A549 (cell line): ENCODE measurements around the gene NAPA. TPM values are rescaled to one million over a fixed set of nuclear protein-coding genes. Genes with fewer than 3 reads are reported as not detected.

ENCODE experiments used
- ATAC-seq, 2 experiments: fragments of 200-7000 bp in 1 of 2; fragments of >200 bp in 1 of 2; cut with Nextera tagmentation in 1 of 2; cut with Tn5 transposase in 1 of 2; 3 replicates each; pipeline versions ENCODE4 v1.8.0 to v1.9.1; 2018 to 2020; ENCODE audit warnings: mild to moderate bottlenecking in 1 of 2, moderate library complexity in 1 of 2
- CTCF ChIA-PET: fragments of 300-600 bp; sonication (Branson Sonifier 250); formaldehyde crosslinking; extraction: SDS; loops from one replicate; lab custom pipeline; 2021; ENCODE audit warnings: antibody characterized with exemption, inconsistent platforms; lab: Yijun Ruan, JAX
- POLR2A ChIA-PET: fragments of 350-600 bp; formaldehyde crosslinking; extraction: SDS; loops from one replicate; lab custom pipeline; 2021; ENCODE audit warnings: antibody characterized with exemption, inconsistent platforms; lab: Yijun Ruan, JAX
- DNase-seq, 2 experiments: peaks; one replicate each; pipeline versions ENCODE4 v3.0.0 to v3.0.0-alpha.2; 2011 to 2016; ENCODE audit warnings: low read depth in 1 of 2, low spot score in 1 of 2
- FAIRE-seq: peaks from 2 replicates; lab custom pipeline; 2011; peaks lifted over from hg19 to GRCh38; lab: Jason Lieb, UNC
- H3K27ac ChIP-seq, 2 experiments: fragments of >200 bp; sonication (Bioruptor Twin); formaldehyde crosslinking; 3 replicates each; pipeline ENCODE4 v1.5.1; 2016 to 2017
- H3K4me1 ChIP-seq: fragments of >200 bp; sonication (Bioruptor Twin); formaldehyde crosslinking; 3 replicates; pipeline ENCODE4 v1.6.1; 2016
- H3K4me2 ChIP-seq: fragments of >200 bp; sonication (Bioruptor Twin); formaldehyde crosslinking; 3 replicates; pipeline ENCODE4 v1.6.1; 2016
- H3K4me3 ChIP-seq: fragments of >200 bp; sonication (Bioruptor Twin); formaldehyde crosslinking; 3 replicates; pipeline ENCODE4 v1.5.1; 2016
- H3K9me3 ChIP-seq: fragments of >200 bp; sonication (Bioruptor Twin); formaldehyde crosslinking; 3 replicates; pipeline ENCODE4 v1.6.1; 2016
- EHMT2 ChIP-seq: fragments of 200-600 bp; sonication (generic); IDR thresholded peaks from 2 replicates; pipeline ENCODE4 v1.6.1; 2016; ENCODE audit warnings: antibody characterized with exemption, low read depth, mild to moderate bottlenecking, moderate library complexity
- ELK1 ChIP-seq: fragments of 150-350 bp; IDR thresholded peaks from 2 replicates; pipeline ENCODE4 v1.6.1; 2014; ENCODE audit warnings: low read depth, mild to moderate bottlenecking, low read length
- FOSB ChIP-seq: fragments of 250-450 bp; sonication (Bioruptor Pico); IDR thresholded peaks from 2 replicates; pipeline ENCODE4 v1.5.0; 2020; ENCODE audit warnings: mild to moderate bottlenecking, moderate library complexity
- FOXS1 ChIP-seq: fragments of 250-450 bp; sonication (Bioruptor Pico); IDR thresholded peaks from 2 replicates; pipeline ENCODE4 v1.5.0; 2020; ENCODE audit warnings: mild to moderate bottlenecking, moderate library complexity
- HOXA7 ChIP-seq: fragments of 250-450 bp; sonication (Bioruptor Pico); IDR thresholded peaks from 2 replicates; pipeline ENCODE4 v1.5.0; 2020; ENCODE audit warnings: mild to moderate bottlenecking, moderate library complexity
- KDM5A ChIP-seq: fragments of 200-600 bp; sonication (generic); IDR thresholded peaks from 2 replicates; pipeline ENCODE4 v1.6.1; 2016; ENCODE audit warnings: antibody characterized with exemption, mild to moderate bottlenecking
- MAX ChIP-seq: IDR thresholded peaks from 2 replicates; pipeline ENCODE4 v1.6.1; 2012
- MAZ ChIP-seq: fragments of 150-350 bp; IDR thresholded peaks from 2 replicates; pipeline ENCODE4 v1.6.1; 2014; ENCODE audit warnings: antibody characterized with exemption, low read depth, low read length, borderline replicate concordance
- NFE2L2 ChIP-seq: fragments of 150-350 bp; conservative IDR thresholded peaks from 2 replicates; pipeline ENCODE4 v1.6.1; 2014; ENCODE audit warnings: low read length
- NR3C1 ChIP-seq: fragments of >200 bp; sonication (Bioruptor Twin); formaldehyde crosslinking; IDR thresholded peaks from 3 replicates; pipeline ENCODE4 v1.6.1; 2017
- RAD21 ChIP-seq, 2 experiments: fragments of >200 bp in 1 of 2; sonication (Bioruptor Twin) in 1 of 2; formaldehyde crosslinking in 1 of 2; IDR thresholded peaks in 1 of 2; conservative IDR thresholded peaks in 1 of 2; 2 replicates in 1 of 2; 3 replicates in 1 of 2; pipeline ENCODE4 v1.6.1; 2012 to 2018; ENCODE audit warnings: inconsistent platforms in 1 of 2
- RCOR1 ChIP-seq: fragments of 150-350 bp; IDR thresholded peaks from 2 replicates; pipeline ENCODE4 v1.6.1; 2014; ENCODE audit warnings: antibody characterized with exemption, low read length, low read depth
- REST ChIP-seq: fragments of 200-600 bp; sonication (generic); IDR thresholded peaks from 2 replicates; pipeline ENCODE4 v1.6.1; 2016; ENCODE audit warnings: antibody characterized with exemption, mild to moderate bottlenecking, moderate library complexity
- RNF2 ChIP-seq: fragments of 200-600 bp; sonication (generic); IDR thresholded peaks from 2 replicates; pipeline ENCODE4 v1.6.1; 2016; ENCODE audit warnings: low read depth, mild to moderate bottlenecking, antibody characterized with exemption, moderate library complexity, borderline replicate concordance
- SREBF2 ChIP-seq: fragments of 450-650 bp; IDR thresholded peaks from 2 replicates; pipeline ENCODE4 v1.6.1; 2014; ENCODE audit warnings: mild to moderate bottlenecking, moderate library complexity
- TP53 ChIP-seq: fragments of 250-450 bp; sonication (Bioruptor Pico); IDR thresholded peaks from 2 replicates; pipeline ENCODE4 v1.5.0; 2021; ENCODE audit warnings: mild to moderate bottlenecking, moderate library complexity
- USF2 ChIP-seq: fragments of 450-650 bp; IDR thresholded peaks from 2 replicates; pipeline ENCODE4 v1.6.1; 2014; ENCODE audit warnings: antibody characterized with exemption
- ZC3H11A ChIP-seq: fragments of 450-650 bp; IDR thresholded peaks from 2 replicates; pipeline ENCODE4 v1.6.1; 2014; ENCODE audit warnings: antibody characterized with exemption, mild to moderate bottlenecking
- ZFP36 ChIP-seq: fragments of 450-650 bp; IDR thresholded peaks from 2 replicates; pipeline ENCODE4 v1.6.1; 2014; ENCODE audit warnings: borderline replicate concordance; ENCODE audit not compliant: partially characterized antibody
- WGBS: methylation state at CpG from one replicate; pipeline ENCODE4 v1.1.6; 2017; ENCODE audit errors: missing lambda C conversion rate; 5-methylcytosine and 5-hydroxymethylcytosine counted together
- polyA plus RNA-seq, 4 experiments: library from polyadenylated mRNA; depleted of rRNA in 3 of 4; stranded (reverse); fragments of >200 nt; fragmentation: RNase III in 1 of 4; extraction: RNeasy Plus Mini Kit Qiagen cat#74134 plus additional on column Dnase treatment in 1 of 4; gene quantifications; 2 replicates in 3 of 4; 3 replicates in 1 of 4; pipeline ENCODE4 v1.2.3, GENCODE V29; 2011 to 2017
- TF ChIP-seq, protein P1 (sequence below): fragments of 250-450 bp; sonication (Bioruptor Pico); IDR thresholded peaks from 2 replicates; pipeline ENCODE4 v1.5.0; 2020; ENCODE audit warnings: low read depth, mild to moderate bottlenecking, moderate library complexity
- TF ChIP-seq, protein P2 (sequence below): IDR thresholded peaks from 2 replicates; pipeline ENCODE4 v1.6.1; 2012; ENCODE audit warnings: low read depth, borderline replicate concordance
- TF ChIP-seq, protein P3 (sequence below): fragments of >200 bp; sonication (Bioruptor Twin); formaldehyde crosslinking; IDR thresholded peaks from 2 replicates; pipeline ENCODE4 v1.6.1; 2016

NAPA gene
- polyA plus RNA-seq, 2 of the 4 experiments (the other 2 are of a cell fraction) = 69.6 to 101 TPM

GRCh38 chr19:47475465-47475864, 39.4 kb downstream of the NAPA start:
- ChIA-PET POLR2A (interaction anchor here (0.7 kb wide), 1 partner anchor 8 kb away, joined by 3 read pairs; no protein-coding TSS in a partner anchor), CTCF (interaction anchor here (0.9 to 8.6 kb wide), 9 partner anchors 8 to 231 kb away, joined by 3 to 58 read pairs (median 5); partner anchors contain the start of genes KPTN and NAPA)
- FAIRE-seq = no peak
- 66% methylated on average over 9 of the region's 9 CpGs for WGBS
- H3K4me2 ChIP-seq = no peak overlapping the region
- TF ChIP-seq ELK1 = no peak
- TF ChIP-seq, protein P1, sequence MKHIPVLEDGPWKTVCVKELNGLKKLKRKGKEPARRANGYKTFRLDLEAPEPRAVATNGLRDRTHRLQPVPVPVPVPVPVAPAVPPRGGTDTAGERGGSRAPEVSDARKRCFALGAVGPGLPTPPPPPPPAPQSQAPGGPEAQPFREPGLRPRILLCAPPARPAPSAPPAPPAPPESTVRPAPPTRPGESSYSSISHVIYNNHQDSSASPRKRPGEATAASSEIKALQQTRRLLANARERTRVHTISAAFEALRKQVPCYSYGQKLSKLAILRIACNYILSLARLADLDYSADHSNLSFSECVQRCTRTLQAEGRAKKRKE (CRISPR knock-in tag) = no peak
- no peak for TF ChIP-seq TP53 (CRISPR knock-in tag)
- TF ChIP-seq, protein P2, sequence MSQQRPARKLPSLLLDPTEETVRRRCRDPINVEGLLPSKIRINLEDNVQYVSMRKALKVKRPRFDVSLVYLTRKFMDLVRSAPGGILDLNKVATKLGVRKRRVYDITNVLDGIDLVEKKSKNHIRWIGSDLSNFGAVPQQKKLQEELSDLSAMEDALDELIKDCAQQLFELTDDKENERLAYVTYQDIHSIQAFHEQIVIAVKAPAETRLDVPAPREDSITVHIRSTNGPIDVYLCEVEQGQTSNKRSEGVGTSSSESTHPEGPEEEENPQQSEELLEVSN = no peak
- TF ChIP-seq MAZ = no peak
- no peak for TF ChIP-seq RCOR1
- no peak for TF ChIP-seq RNF2
- TF ChIP-seq SREBF2 = no peak
- TF ChIP-seq MAX = no peak
- TF ChIP-seq USF2 = no peak
- no peak for TF ChIP-seq ZC3H11A
- TF ChIP-seq, protein P3, sequence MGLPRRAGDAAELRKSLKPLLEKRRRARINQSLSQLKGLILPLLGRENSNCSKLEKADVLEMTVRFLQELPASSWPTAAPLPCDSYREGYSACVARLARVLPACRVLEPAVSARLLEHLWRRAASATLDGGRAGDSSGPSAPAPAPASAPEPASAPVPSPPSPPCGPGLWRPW = no peak
- TF ChIP-seq ZFP36 = no peak
- no peak for TF ChIP-seq FOSB
- TF ChIP-seq HOXA7 (CRISPR knock-in tag) = no peak
- no peak overlapping the region for H3K4me3 ChIP-seq
- H3K27ac ChIP-seq = no peak overlapping the region
- no peaks in the 10 kb centered on the region for H3K9me3 ChIP-seq
- no peak for ATAC-seq
- no peak for DNase-seq
- H3K4me1 ChIP-seq = peaks cover 11% of the 10 kb centered on the region; the same call in 2 of the 3 replicates

DNA sequence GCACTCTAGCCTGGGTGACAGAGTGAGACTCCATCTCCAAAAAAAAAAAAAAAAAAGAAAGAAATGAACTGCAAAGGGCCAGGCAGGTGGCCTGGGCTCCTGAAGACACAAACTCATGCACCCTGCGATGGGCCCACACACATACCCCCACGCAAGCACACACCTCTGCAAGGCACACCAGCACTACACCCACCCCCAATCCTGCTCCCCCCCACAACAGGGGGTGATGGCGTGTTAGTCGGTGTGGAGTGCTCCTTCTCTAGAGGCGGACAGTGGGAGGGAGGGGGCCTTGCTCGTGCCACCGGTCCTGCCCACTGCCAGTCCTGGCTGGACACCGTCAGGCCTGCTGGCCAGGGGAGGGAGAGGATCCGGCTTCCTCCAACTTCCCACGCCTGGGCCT, 41.5 kb downstream of the NAPA start:
- no peaks in the 10 kb centered on the region for H3K9me3 ChIP-seq
- H3K4me1 ChIP-seq = peaks cover 19% of the 10 kb centered on the region; the same call in 2 of the 3 replicates
- POLR2A ChIA-PET = interaction anchor here (0.6 kb wide), 1 partner anchor 11 kb away, joined by 4 read pairs; no protein-coding TSS in a partner anchor
- ATAC-seq = no peak
- H3K4me2 ChIP-seq = no peak overlapping the region
- CTCF ChIA-PET = interaction anchor here (0.7 to 8.6 kb wide), 5 partner anchors 10 to 240 kb away, joined by 3 to 58 read pairs (median 4); partner anchors contain the start of gene KPTN
- no peak for TF ChIP-seq FOSB
- TF ChIP-seq, all 56 proteins: peak for 0
- Histone ChIP-seq H3K27ac (no peak overlapping the region), H3K4me3 (no peak overlapping the region)
- FAIRE-seq = no peak
- 88% methylated on average over 8 of the region's 10 CpGs for WGBS
- no peak for DNase-seq

- Histone ChIP-seq H3K9me3 (no peaks in the 10 kb centered on the region), H3K27ac (peak within 1 kb of the TSS in 1 of 2 experiments; percentile 69; a peak in 2 of 6 replicates), H3K4me2 (peak within 1 kb of the TSS; percentile 97), H3K4me1 (peaks cover 19% of the 10 kb centered on the region; the same call in 2 of the 3 replicates), H3K4me3 (peak within 1 kb of the TSS; percentile 41)
- DNase-seq (peak; percentile 75 to 76), FAIRE-seq (no peak), ATAC-seq (peak; percentile 17 to 56; a peak in 5 of 6 replicates)
- ChIA-PET POLR2A (no interaction called here), CTCF (interaction anchor here (0.9 to 8.6 kb wide), 3 partner anchors 12 to 318 kb away, joined by 4 to 58 read pairs (median 31); partner anchors contain the start of gene KPTN)
- TF ChIP-seq EHMT2 = 0 out of 2 replicates have a peak, but pooled peaks have one; percentile 50
- no peak for TF ChIP-seq ZFP36
- TF ChIP-seq REST = peak; percentile 89
- TF ChIP-seq NR3C1 = no peak
- no peak for TF ChIP-seq NFE2L2
- TF ChIP-seq RNF2 = no peak
- 0 out of 2 replicates have a peak, but pooled peaks have one; percentile 24 for TF ChIP-seq MAX
- no peak for TF ChIP-seq TP53 (CRISPR knock-in tag)
- no peak for TF ChIP-seq KDM5A
- no peak for TF ChIP-seq FOXS1 (CRISPR knock-in tag)
- TF ChIP-seq RAD21 (conservative IDR thresholded peaks at IDR 0.05 in 1 of 2, IDR thresholded peaks at IDR 0.05 in 1 of 2) = no peak
- WGBS = 18% methylated on average over 17 of the region's 29 CpGs
These were observed 43.0 kb downstream of the NAPA start, which contains the start of gene SLC8A2 for GRCh38 chr19:47471733-47472457. TSS of gene SLC8A2 (minus strand) at chr19:47471893. CDS start at chr19:47466403, 5,490 bp downstream.
